H1 (cell line): Measurements from ENCODE around the gene SUGT1. TPM values are rescaled to one million over a fixed set of nuclear protein-coding genes. Genes with fewer than 3 reads are reported as not detected.

Experiments used
- CTCF ChIA-PET: fragments of 300-600 bp; sonication (Branson Sonifier 250); formaldehyde crosslinking; loops from one replicate; lab custom pipeline; 2021; ENCODE audit not compliant: partially characterized antibody; lab: Charles Lee
- POLR2A ChIA-PET: fragments of 300-600 bp; sonication (Branson Sonifier 250); formaldehyde crosslinking; loops from one replicate; lab custom pipeline; 2021; ENCODE audit warnings: inconsistent platforms; ENCODE audit not compliant: partially characterized antibody; lab: Charles Lee
- DNase-seq, 2 experiments: peaks; one replicate each; pipeline versions ENCODE4 v3.0.0 to v3.0.0-alpha.2; 2010 to 2022; ENCODE audit warnings: low spot score in 2 of 2, low read depth in 1 of 2, mixed read lengths in 1 of 2
- FAIRE-seq: peaks from 2 replicates; lab custom pipeline; 2011; peaks lifted over from hg19 to GRCh38; lab: Jason Lieb, UNC
- H2AFZ ChIP-seq: 2 replicates; pipeline ENCODE4 v1.8.1; 2012; ENCODE audit warnings: low read length, inconsistent platforms
- H2AK5ac ChIP-seq: 2 replicates; pipeline ENCODE4 v1.6.1; 2013; ENCODE audit warnings: low read depth, low read length
- H2BK120ac ChIP-seq: replicated peaks from 2 replicates; pipeline ENCODE3; 2013; ENCODE audit warnings: low read depth, low read length, inconsistent platforms
- H2BK12ac ChIP-seq: 2 replicates; pipeline ENCODE4 v1.6.1; 2013; ENCODE audit warnings: low read depth, low read length
- H2BK15ac ChIP-seq: 2 replicates; pipeline ENCODE4 v1.6.1; 2013; ENCODE audit warnings: low read length
- H2BK20ac ChIP-seq: 2 replicates; pipeline ENCODE4 v1.6.1; 2013; ENCODE audit warnings: low read length
- H2BK5ac ChIP-seq: 2 replicates; pipeline ENCODE4 v1.6.1; 2013; ENCODE audit warnings: low read depth, low read length
- H3K14ac ChIP-seq: 2 replicates; pipeline ENCODE4 v1.6.1; 2013; ENCODE audit warnings: inconsistent platforms; ENCODE audit not compliant: insufficient read length
- H3K18ac ChIP-seq: 2 replicates; pipeline ENCODE4 v1.6.1; 2013; ENCODE audit warnings: low read length; ENCODE audit errors: extremely low read depth
- H3K23ac ChIP-seq: 2 replicates; pipeline ENCODE4 v1.6.1; 2013; ENCODE audit warnings: inconsistent platforms; ENCODE audit not compliant: insufficient read length
- H3K23me2 ChIP-seq: 2 replicates; pipeline ENCODE4 v1.6.1; 2013; ENCODE audit warnings: low read depth, low read length
- H3K27ac ChIP-seq: 2 replicates; pipeline ENCODE4 v1.6.1; 2011; ENCODE audit warnings: low read depth, low read length, inconsistent platforms
- H3K27me3 ChIP-seq, 4 experiments: replicated peaks in 1 of 4; 1 replicate in 1 of 4; 2 replicates in 3 of 4; pipeline versions ENCODE4 v1.6.1 to v1.8.1; 2011 to 2013; ENCODE audit warnings: low read length in 3 of 4, mild to moderate bottlenecking in 3 of 4, inconsistent platforms in 2 of 4, mixed read lengths in 2 of 4, moderate library complexity in 1 of 4; ENCODE audit not compliant: control insufficient read depth in 3 of 4, insufficient read depth in 3 of 4; ENCODE audit errors: extremely low read depth in 1 of 4
- H3K36me3 ChIP-seq, 4 experiments: 2 replicates each; pipeline versions ENCODE4 v1.6.1 to v1.8.1; 2011 to 2013; ENCODE audit warnings: mild to moderate bottlenecking in 4 of 4, low read length in 3 of 4, moderate library complexity in 2 of 4, control low read depth in 1 of 4, inconsistent platforms in 1 of 4; ENCODE audit not compliant: insufficient read depth in 4 of 4, control insufficient read depth in 2 of 4
- H3K4ac ChIP-seq: replicated peaks from 2 replicates; pipeline ENCODE3; 2013; ENCODE audit warnings: low read length, low read depth, mixed read lengths, inconsistent platforms; ENCODE audit not compliant: insufficient read length
- H3K4me1 ChIP-seq, 4 experiments: replicated peaks in 1 of 4; 1 replicate in 1 of 4; 2 replicates in 3 of 4; pipeline versions ENCODE4 v1.6.1 to v1.8.1; 2011 to 2013; ENCODE audit warnings: low read length in 3 of 4, inconsistent platforms in 2 of 4, mixed read lengths in 1 of 4; ENCODE audit not compliant: insufficient read depth in 4 of 4, control insufficient read depth in 3 of 4
- H3K4me2 ChIP-seq, 2 experiments: 2 replicates each; pipeline versions ENCODE4 v1.6.1 to v1.8.1; 2011 to 2013; ENCODE audit warnings: low read depth in 2 of 2, low read length in 2 of 2, control low read depth in 1 of 2, inconsistent platforms in 1 of 2, mild to moderate bottlenecking in 1 of 2; ENCODE audit not compliant: insufficient read depth in 1 of 2
- H3K4me3 ChIP-seq, 4 experiments: fragments of 200-600, 300-600 bp in 1 of 4; sonication (generic), shearing (Covaris generic), sonication (Bioruptor Twin) in 1 of 4; 2 replicates each; pipeline versions ENCODE4 v1.5.1 to v1.8.1; 2011 to 2016; ENCODE audit warnings: low read length in 4 of 4, low read depth in 3 of 4, control low read depth in 2 of 4, inconsistent platforms in 2 of 4, mild to moderate bottlenecking in 2 of 4, mixed read lengths in 1 of 4, moderate library complexity in 1 of 4; ENCODE audit not compliant: insufficient read depth in 2 of 4; ENCODE audit errors: extremely low read depth in 1 of 4
- H3K56ac ChIP-seq: replicated peaks from 2 replicates; pipeline ENCODE3; 2013; ENCODE audit warnings: low read depth, mild to moderate bottlenecking, mixed read lengths, low read length, inconsistent platforms; ENCODE audit not compliant: insufficient read length
- H3K79me1 ChIP-seq: 2 replicates; pipeline ENCODE4 v1.6.1; 2013; ENCODE audit warnings: low read depth, low read length, control low read depth
- H3K79me2 ChIP-seq, 2 experiments: 2 replicates each; pipeline versions ENCODE4 v1.6.1 to v1.8.1; 2012 to 2013; ENCODE audit warnings: low read length in 2 of 2, mild to moderate bottlenecking in 2 of 2, inconsistent platforms in 1 of 2; ENCODE audit not compliant: insufficient read depth in 2 of 2, control insufficient read depth in 1 of 2
- H3K9ac ChIP-seq, 4 experiments: replicated peaks in 1 of 4; 1 replicate in 1 of 4; 2 replicates in 3 of 4; pipeline versions ENCODE4 v1.6.1 to v1.8.1; 2011 to 2013; ENCODE audit warnings: low read depth in 3 of 4, low read length in 3 of 4, control low read depth in 2 of 4, mild to moderate bottlenecking in 2 of 4, moderate library complexity in 2 of 4, inconsistent platforms in 1 of 4; ENCODE audit errors: extremely low read depth in 1 of 4
- H3K9me3 ChIP-seq, 2 experiments: 2 replicates each; pipeline versions ENCODE4 v1.6.1 to v1.8.1; 2012 to 2013; ENCODE audit warnings: mild to moderate bottlenecking in 2 of 2, moderate library complexity in 2 of 2, control low read depth in 1 of 2, inconsistent platforms in 1 of 2, low read depth in 1 of 2, low read length in 1 of 2, mixed read lengths in 1 of 2; ENCODE audit not compliant: insufficient read depth in 2 of 2
- H4K20me1 ChIP-seq, 2 experiments: replicated peaks in 1 of 2; 2 replicates each; pipeline versions ENCODE3 to v1.8.1; 2011 to 2013; ENCODE audit warnings: inconsistent platforms in 2 of 2, low read length in 2 of 2, mild to moderate bottlenecking in 1 of 2; ENCODE audit not compliant: insufficient read depth in 2 of 2, control insufficient read depth in 1 of 2
- H4K5ac ChIP-seq: 2 replicates; pipeline ENCODE4 v1.6.1; 2013; ENCODE audit warnings: low read length, low read depth, mixed read lengths, inconsistent platforms; ENCODE audit not compliant: insufficient read length
- H4K8ac ChIP-seq: 2 replicates; pipeline ENCODE4 v1.8.0; 2013; ENCODE audit warnings: mild to moderate bottlenecking, moderate library complexity, low read length, inconsistent platforms; ENCODE audit not compliant: insufficient read depth; ENCODE audit errors: extremely low read depth
- H4K91ac ChIP-seq: replicated peaks from 2 replicates; pipeline ENCODE3; 2013; ENCODE audit warnings: low read length, mixed read lengths, inconsistent platforms; ENCODE audit not compliant: insufficient read length
- CBX5 ChIP-seq: fragments of 300-800, 300-1000 bp; sonication (generic); IDR thresholded peaks from 2 replicates; pipeline ENCODE4 v1.7.1; 2016; ENCODE audit warnings: antibody characterized with exemption, low read length, low read depth
- CBX8 ChIP-seq: fragments of 300-800, 300-1000 bp; sonication (generic); IDR thresholded peaks from 2 replicates; pipeline ENCODE4 v1.7.1; 2016; ENCODE audit warnings: low read depth, low read length, borderline replicate concordance
- CREB1 ChIP-seq: IDR thresholded peaks from 2 replicates; pipeline ENCODE4 v1.6.1; 2012; ENCODE audit warnings: inconsistent platforms
- EZH2 ChIP-seq: fragments of 200-600 bp; sonication (generic); IDR thresholded peaks from 2 replicates; pipeline ENCODE4 v1.7.1; 2012; ENCODE audit warnings: low read depth, mild to moderate bottlenecking, moderate library complexity, low read length, inconsistent platforms; ENCODE audit not compliant: severe bottlenecking
- HDAC6 ChIP-seq: IDR thresholded peaks from one replicate; pipeline ENCODE4 v1.7.1; 2012; ENCODE audit warnings: low read depth, mild to moderate bottlenecking, inconsistent platforms, low read length, moderate library complexity
- JUND ChIP-seq: IDR thresholded peaks from 2 replicates; pipeline ENCODE4 v1.6.1; 2011; ENCODE audit warnings: mild to moderate bottlenecking, improper control_type of control experiment, low read length
- KDM1A ChIP-seq: fragments of 200-600, 300-600 bp; sonication (generic); IDR thresholded peaks from 2 replicates; pipeline ENCODE4 v1.7.1; 2016; ENCODE audit warnings: mild to moderate bottlenecking, low read length, borderline replicate concordance
- KDM5A ChIP-seq: fragments of 200-600 bp; IDR thresholded peaks from 2 replicates; pipeline ENCODE4 v1.7.1; 2012; ENCODE audit warnings: mild to moderate bottlenecking, low read length, inconsistent platforms, mixed read lengths
- MAFK ChIP-seq: IDR thresholded peaks from 2 replicates; pipeline ENCODE4 v1.6.1; 2012; ENCODE audit warnings: low read depth, mild to moderate bottlenecking, improper control_type of control experiment, low read length
- POU5F1 ChIP-seq: IDR thresholded peaks from 2 replicates; pipeline ENCODE4 v1.6.1; 2011; ENCODE audit warnings: low read depth, mild to moderate bottlenecking, low read length, moderate library complexity
- RNF2 ChIP-seq: fragments of 200-900, 300-1000 bp; sonication (generic); IDR thresholded peaks from 2 replicates; pipeline ENCODE4 v1.7.1; 2016; ENCODE audit warnings: borderline replicate concordance, low read depth, mild to moderate bottlenecking, antibody characterized with exemption, low read length; ENCODE audit not compliant: poor library complexity, severe bottlenecking; ENCODE audit errors: missing control alignments
- SIRT6 ChIP-seq: IDR thresholded peaks from one replicate; pipeline ENCODE4 v1.7.1; 2012; ENCODE audit warnings: low read length, inconsistent platforms
- SP1 ChIP-seq: IDR thresholded peaks from 2 replicates; pipeline ENCODE4 v1.6.1; 2011; ENCODE audit warnings: low read depth, low read length
- WGBS, 2 experiments: shearing (Covaris generic) in 1 of 2; methylation state at CpG; one replicate each; pipeline versions ENCODE4 v1.1.6 to v1.1.7; 2013 to 2015; ENCODE audit warnings: low lambda C conversion rate in 2 of 2, mixed read lengths in 2 of 2, inconsistent platforms in 1 of 2, low coverage in 1 of 2, missing lambda C conversion rate in 1 of 2; ENCODE audit not compliant: insufficient replicate concordance in 2 of 2, insufficient coverage in 1 of 2, insufficient read length in 1 of 2; ENCODE audit errors: extremely low coverage in 1 of 2, missing lambda C conversion rate in 1 of 2; 5-methylcytosine and 5-hydroxymethylcytosine counted together
- polyA plus RNA-seq, 7 experiments: library from polyadenylated mRNA; depleted of rRNA in 3 of 7; stranded (reverse) in 5 of 7; unstranded in 2 of 7; fragments of >200 nt in 5 of 7; fragments of 200-250 nt in 2 of 7; gene quantifications; 1 replicate in 5 of 7; 2 replicates in 1 of 7; 4 replicates in 1 of 7; pipeline versions ENCODE4 v1.2.1 to v1.2.3, GENCODE V29; 2011 to 2013; ENCODE audit warnings: missing spikeins in 2 of 7, mixed read lengths in 2 of 7
- total RNA-seq: library from RNA; stranded (reverse); fragmentation: NEBNext Ultra II Directional; extraction: Animal tissue kit (Norgen Biotek cat#: 25700); gene quantifications from 2 replicates; pipeline ENCODE4 v1.2.1, GENCODE V29; 2021

Gene SUGT1
- total and polyA plus RNA-seq, 2 of the 8 experiments (the other 6 are each of a cell fraction or from before 2014, with no cell fraction given) = 21.0 to 99.4 TPM

GRCh38 chr13:52695856-52696255 lies 43.2 kb downstream of the SUGT1 start:
- Histone ChIP-seq H3K23ac (no peak overlapping the region), H3K79me1 (no peaks in the 10 kb centered on the region; the same call in 1 of the 2 replicates), H3K4me2 (no peak overlapping the region), H4K20me1 (no peaks in the 10 kb centered on the region), H3K23me2 (no peaks in the 10 kb centered on the region), H3K4me1 (no peaks in the 10 kb centered on the region), H2BK120ac (no peak overlapping the region), H3K79me2 (no peaks in the 10 kb centered on the region), H4K91ac (no peak overlapping the region), H3K18ac (no peak overlapping the region), H2BK20ac (no peak overlapping the region), H2BK12ac (no peak overlapping the region), H2BK5ac (no peak overlapping the region), H4K5ac (no peak overlapping the region), H3K14ac (no peak overlapping the region), H3K4ac (no peak overlapping the region), H3K9ac (peak overlapping the region in 1 of 4 experiments; percentile 34; a peak in 1 of 7 replicates), H3K56ac (no peak overlapping the region), H3K27me3 (no peaks in the 10 kb centered on the region), H2BK15ac (no peak overlapping the region), H3K27ac (no peak overlapping the region), H3K9me3 (no peaks in the 10 kb centered on the region), H4K8ac (no peak overlapping the region), H2AK5ac (no peak overlapping the region), H2AFZ (no peak overlapping the region), H3K4me3 (no peak overlapping the region), H3K36me3 (peaks cover 0 to 12% (median 0%) of the 10 kb centered on the region in 4 experiments; a peak in 2 of 8 replicates)
- no peak for DNase-seq
- FAIRE-seq = no peak
- ChIA-PET CTCF (interaction anchor here (0.8 to 1.3 kb wide), 4 partner anchors 13 to 112 kb away, joined by 3 to 7 read pairs (median 4); no protein-coding TSS in a partner anchor), POLR2A (interaction anchor here (7.2 kb wide), 1 partner anchor 15 kb away, joined by 28 read pairs; no protein-coding TSS in a partner anchor)
- WGBS, 2 experiments = 90% methylated on average over 3 of the region's 3 CpGs; no CpG with 5 or more reads in 1 of the 2 experiments
- TF ChIP-seq RNF2 (no peak), POU5F1 (no peak), KDM1A (no peak), SIRT6 (no peak), JUND (no peak), CREB1 (no peak), KDM5A (no peak), HDAC6 (no peak), CBX5 (no peak), MAFK (no peak), SP1 (no peak), CBX8 (no peak), EZH2 (no peak)
